GM18519 (cell line): Measurements from ENCODE around the gene GPHA2.

Experiments used
- ATAC-seq: cut with Tn5 transposase; IDR thresholded peaks from one replicate; pipeline ENCODE4 v1.9.1; 2021; ENCODE audit warnings: mild to moderate bottlenecking, moderate library complexity; ENCODE audit not compliant: unreplicated experiment, low FRiP score

GPHA2 gene

GRCh38 chr11:64911689-64912088 lies 24.0 kb downstream of the GPHA2 start:
- no peak for ATAC-seq

DNA sequence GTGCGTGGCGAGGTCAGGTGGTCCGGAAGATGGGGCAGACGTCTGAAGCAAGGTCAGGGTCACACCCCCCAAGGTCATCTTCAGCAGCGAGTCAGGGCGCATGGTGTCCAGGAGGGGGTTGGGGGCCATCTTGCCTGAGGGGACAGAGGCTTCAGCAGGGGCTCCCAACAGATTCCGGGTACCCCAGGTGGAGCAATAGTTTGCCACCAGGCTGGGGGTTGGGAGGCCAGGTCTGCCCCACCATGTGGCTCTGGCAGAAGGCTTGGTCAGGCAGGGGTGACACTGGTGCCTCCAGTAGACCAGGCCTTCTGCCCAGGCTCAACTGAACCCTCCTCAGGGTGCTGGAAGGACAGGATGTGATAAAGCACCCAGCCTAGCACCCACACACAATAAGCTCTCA lies 24.6 kb downstream of the GPHA2 start:
- no peak for ATAC-seq

GRCh38 chr11:64910451-64911093 lies 25.1 kb downstream of the GPHA2 start:
- ATAC-seq: no peak

GRCh38 chr11:64909653-64910343 lies 25.9 kb downstream of the GPHA2 start:
- ATAC-seq: no peak

DNA sequence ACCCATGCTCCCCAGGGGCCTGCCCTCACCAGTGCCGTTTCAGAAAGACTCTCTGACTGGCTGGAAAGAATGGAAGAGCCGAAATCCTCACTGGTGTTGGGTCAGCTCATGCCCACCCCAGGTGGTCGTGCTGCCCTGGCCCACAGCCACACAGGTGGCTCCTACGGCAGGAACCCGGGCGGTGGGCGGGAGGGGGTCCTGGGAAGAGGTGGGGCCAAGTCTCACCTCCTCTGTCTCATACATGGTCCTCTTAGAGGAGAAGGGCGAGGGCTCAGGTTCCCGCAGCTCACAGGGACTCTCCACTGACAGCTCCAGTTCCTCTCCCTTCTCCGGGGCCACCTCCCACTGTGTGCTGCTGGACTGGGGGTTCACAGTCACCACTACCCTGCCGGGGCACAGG lies 26.9 kb downstream of the GPHA2 start:
- no peak for ATAC-seq

DNA sequence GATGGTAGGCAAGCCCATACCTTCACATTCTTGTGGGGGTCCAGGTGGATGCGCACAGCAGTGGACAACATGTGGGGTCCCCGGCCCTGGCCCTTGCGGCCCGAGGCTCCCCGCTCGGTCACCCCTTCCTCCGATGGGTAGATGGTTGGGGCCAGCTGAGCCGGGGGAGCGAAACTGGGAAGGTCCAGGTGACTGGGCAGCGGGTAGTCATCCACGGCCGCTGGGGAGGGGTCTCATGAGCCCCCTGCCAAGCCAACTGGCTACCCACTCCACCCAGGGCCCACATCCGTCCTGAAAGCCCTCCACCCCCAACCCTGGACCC lies 29.4 kb downstream of the GPHA2 start:
- ATAC-seq: no peak

DNA sequence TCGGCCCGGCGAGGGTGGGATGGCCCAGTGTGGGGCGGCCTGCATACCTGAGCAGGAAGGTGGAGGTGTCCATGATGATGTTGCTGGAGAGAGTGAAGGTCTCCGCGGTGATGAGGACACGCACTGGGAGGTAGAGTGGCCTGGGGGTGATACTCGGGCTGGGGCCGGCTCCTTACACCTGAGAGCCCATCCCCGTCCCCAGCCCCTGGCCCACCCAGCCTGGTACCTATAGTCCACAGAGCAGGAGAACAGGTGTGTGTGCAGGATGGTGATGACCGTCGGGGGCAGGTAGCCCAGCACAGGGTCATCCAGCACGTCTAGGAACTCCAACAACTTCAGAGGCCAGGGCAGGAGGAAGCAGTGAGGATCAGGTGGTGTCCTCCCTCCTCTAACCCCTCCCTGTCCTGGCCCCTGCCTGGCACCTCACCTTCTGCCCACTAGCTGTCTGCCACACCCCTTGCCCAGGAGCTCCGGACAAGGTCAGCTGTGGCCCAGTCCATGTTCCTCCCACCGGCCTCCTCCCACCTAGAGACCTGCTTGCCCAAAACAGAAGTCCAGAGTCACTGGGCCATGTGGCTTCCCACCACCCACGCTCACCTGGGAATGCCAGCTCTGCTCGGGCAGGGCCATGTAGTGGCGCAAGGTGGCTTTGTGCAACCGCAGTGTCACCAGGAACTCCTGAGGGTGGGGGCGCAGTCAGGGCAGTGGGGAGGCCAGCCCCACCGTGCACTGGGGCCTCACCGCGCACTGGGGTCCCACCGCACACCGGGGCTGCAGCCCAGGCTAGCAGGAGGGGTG lies 30.0 kb downstream of the GPHA2 start:
- no peak for ATAC-seq

DNA sequence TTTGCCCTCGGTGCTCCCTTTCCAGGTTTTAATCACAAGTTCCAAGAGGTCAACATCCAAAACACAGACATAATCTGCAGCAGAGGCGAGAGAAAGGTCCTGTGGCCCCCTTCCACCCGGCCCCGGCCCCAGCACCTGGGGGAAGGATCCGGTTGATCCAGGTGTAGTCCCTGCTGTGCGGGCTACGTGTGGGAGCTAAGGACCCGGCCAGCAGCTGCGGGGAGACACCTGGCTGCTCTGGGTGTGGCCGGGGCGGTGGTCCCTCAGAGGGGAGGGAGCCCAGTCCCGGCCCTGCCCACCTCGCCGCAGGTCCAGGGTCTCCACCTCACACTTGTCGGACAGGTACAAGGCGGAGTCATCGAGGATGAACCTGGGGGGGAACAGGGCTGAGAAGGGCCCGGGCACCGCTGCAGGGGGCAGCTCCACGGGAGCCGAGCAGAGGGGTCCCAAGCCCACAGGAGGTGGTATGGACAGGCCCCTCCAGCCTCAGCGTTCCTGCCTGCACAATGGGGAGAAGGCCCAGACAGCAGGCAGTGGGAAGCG lies 32.3 kb downstream of the GPHA2 start:
- no peak for ATAC-seq

DNA sequence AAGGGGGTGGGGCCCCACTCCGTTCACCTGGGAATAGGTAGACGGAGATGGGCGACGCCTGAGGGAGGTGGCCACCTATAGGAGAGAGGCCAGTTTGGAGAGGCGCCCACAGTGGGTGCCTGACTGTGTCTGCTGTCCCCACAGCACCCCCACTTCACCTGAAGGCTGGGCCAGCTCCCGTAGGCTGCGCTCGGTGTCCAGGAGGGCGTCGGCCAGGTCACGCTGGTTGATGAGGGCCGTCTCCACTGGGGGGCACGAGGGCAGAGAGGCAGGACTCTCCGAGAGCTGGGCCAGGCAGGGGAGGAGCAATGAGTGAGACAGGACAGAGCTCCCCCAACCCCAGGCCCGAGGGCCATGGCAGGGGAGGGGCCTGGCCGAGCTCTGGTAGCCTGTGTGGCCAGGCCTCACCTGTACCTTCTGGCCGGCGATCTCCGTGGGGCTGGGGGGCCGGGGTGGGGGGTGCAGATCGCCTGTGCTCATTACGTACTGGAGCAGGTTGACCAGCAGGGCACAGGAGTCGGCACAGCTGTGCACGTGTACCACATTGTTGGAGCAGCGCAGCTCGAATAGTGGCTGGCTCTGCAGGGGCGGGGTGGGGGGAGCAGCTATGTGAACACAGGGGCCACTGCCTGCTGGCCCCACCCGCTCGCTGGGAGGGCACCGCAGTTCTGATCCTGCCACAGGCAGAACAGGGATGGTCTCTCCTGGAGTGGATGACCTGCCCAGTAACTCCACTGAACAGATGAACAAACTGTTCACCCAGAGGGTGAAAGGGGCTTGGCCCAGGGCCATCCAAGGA lies 33.4 kb downstream of the GPHA2 start:
- ATAC-seq: no peak

DNA sequence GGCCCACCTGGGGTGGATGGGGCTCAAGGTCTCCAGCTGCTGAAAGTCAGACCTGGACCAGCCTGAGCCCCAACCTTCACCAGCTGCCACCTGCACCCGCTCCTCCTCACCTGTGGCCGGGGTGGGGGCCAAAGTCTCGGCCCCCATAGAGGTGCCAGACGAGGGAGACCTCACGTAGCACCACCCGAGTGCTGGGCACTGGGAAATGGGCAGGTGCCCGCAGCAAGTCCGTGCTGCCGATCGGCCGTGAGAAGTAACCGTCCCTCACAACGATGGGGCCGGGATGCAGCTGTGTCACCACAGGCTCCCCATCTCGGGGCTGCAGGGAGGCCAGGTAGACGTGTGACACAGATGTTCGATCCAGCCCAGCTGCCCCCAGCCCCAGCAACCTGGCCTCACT lies 34.9 kb downstream of the GPHA2 start:
- no peak for ATAC-seq

- no peak for ATAC-seq
Observed at GRCh38 chr11:64900263-64900678, 35.4 kb downstream of the GPHA2 start.

- ATAC-seq: no peak
Observed at GRCh38 chr11:64898541-64898940, 37.2 kb downstream of the GPHA2 start.

DNA sequence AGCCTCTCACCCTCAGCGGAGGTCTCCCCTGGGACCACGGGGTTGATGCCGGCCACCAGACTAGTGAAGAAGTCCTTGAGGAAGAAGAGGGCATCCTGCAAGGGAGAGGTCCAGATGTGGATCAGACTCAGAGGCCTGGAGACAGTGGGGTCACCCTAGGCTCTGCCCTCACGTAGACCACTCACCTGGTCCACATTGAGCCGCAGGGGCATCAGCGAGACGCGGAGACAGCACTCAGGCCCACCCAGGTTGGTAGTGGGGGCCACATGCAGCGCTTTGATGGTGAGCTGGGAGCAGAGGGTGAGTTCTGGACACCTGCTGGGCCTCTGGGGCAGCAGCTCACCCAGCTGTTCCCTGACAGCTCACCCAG lies 37.6 kb downstream of the GPHA2 start:
- no peak for ATAC-seq

DNA sequence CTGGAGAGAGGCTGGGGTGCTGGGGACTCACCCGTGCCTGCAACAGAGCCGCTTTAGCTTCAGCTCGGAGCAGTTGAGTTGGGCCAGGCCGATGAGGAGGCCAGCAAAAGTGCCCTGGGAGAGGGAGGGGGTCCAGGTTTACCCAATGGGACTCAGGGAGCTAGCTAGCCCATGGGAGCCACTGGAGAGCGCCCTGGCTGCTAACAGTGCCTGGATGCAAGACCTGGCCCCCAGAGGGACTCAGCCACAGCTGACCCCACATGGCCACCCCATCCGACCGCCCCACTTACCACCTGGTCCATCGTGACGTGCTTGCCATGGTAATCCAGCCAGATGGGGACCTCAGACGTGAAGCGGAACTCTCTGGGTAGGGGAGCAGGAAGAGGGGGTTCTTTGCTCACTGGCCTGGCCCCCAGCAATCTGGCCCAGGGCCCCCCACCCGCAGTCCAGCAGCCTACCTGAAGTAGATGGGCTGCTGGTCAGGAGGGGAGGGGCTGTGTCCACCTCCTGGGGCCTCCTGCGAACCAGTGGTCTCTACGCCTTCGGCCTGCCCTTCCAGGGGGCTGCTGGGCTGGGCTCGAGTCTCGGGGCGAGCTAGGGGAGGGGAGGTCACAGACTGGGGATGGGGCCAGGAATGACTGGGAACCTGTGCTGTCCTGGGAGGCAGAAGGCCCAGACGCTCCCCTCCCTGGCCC lies 38.2 kb downstream of the GPHA2 start:
- ATAC-seq: no peak

- ATAC-seq: no peak
Observed at GRCh38 chr11:64896448-64897022, 39.2 kb downstream of the GPHA2 start.

GRCh38 chr11:64894812-64895452 lies 40.8 kb downstream of the GPHA2 start:
- ATAC-seq: no peak

DNA sequence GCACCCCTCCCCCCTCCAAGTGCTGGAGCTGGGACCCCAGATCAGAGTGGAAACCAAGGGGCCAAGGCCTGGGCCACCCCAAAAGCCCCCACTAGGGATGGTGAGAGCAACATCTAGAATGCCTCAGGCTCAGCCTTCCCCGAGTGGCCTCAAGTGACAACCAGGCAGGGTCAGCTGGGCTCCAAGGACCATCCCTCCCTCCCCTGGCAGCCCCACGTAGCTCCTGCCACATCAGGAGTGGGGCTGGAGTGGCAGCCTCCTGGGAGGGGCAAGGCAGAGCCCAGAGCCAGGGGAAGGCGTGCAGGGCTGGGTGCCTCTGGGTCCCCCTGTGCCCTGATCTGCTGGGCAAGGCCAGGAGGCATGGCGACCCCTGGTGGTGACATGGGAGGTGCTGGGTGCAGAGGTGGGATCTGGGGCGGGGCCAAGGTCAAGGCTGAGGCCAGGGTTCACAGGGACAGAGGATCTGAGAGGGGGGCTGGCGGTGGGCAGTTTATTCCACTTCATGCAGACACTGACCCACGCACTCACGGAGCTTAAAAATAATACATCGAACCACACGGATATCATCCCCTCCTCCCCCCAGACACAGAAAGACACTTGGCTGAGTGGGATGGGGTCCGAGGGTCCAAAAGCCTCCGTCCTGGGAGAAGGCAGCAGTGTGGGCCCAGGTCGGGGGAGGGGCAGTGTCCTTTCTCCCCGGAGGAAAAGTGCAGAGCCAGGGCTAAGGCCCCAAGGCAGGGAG lies 41.5 kb downstream of the GPHA2 start:
- ATAC-seq: no peak

DNA sequence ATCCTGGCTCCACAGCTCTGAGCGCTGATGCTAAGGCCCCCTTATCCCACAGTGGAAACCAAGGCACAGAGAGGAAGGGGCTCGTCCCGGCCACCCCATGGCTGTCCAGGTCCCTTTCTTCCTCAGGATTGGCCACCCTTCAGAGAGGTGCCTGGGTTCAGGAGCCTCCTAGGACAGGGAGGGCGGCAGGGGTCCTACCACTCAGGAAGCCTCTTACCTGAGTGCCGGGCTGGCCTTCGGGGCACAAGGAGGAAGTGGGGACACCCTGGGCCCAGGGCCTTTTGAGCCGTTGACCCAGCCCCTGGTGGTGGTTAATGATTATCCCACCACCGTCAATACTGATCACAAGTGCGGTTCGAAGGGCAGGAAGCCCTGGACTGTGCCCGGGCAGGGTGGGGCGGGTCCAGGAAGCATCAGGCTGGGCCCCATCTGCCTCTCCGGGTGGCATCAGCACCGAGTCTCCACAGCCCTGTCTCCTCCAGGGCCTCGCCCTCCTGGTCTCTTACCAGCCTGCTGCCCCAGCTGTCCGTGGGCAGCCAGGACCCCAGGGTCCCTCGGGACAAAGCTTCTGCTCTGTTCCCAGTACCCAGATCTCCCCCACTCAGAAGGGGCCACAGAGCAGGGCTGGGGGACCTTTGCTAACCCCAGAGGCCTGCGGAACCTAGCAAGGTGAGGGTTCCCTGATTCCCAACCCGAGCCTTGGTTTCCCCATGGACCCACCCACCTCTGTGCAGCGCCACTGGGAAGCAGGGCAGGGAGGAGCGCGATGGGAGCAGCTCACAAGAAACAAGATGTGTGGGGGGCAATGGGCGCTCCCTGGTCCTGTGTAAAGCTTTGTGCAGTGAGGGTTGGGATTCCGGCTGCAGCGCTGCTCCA lies 42.3 kb downstream of the GPHA2 start:
- no peak for ATAC-seq
